Breast epithelium (tissue), 4 donors: ENCODE data around the gene LRRIQ4. TPM values are rescaled to one million over a fixed set of nuclear protein-coding genes. Genes with fewer than 3 reads are reported as not detected.

Source experiments
- DNase-seq, 2 donors: peaks; one replicate each; pipeline ENCODE4 v3.0.0-alpha.2; 2019; ENCODE audit warnings: low spot score in 2 of 2
- H3K27ac ChIP-seq, 2 donors: fragments of 200-600 bp; sonication (generic) in 1 of 2; one replicate each; pipeline ENCODE4 v1.5.1; 2016 to 2019; ENCODE audit warnings: mild to moderate bottlenecking in 1 of 2
- H3K27me3 ChIP-seq, 2 donors: fragments of 200-600 bp; sonication (generic) in 1 of 2; one replicate each; pipeline versions ENCODE4 v1.5.1 to v1.6.0; 2017 to 2019; ENCODE audit warnings: control low read depth in 1 of 2, mild to moderate bottlenecking in 1 of 2
- H3K36me3 ChIP-seq: fragments of 200-600 bp; one replicate; pipeline ENCODE4 v1.5.1; 2019
- H3K4me1 ChIP-seq, 2 donors: fragments of 200-600 bp; sonication (generic); one replicate each; pipeline ENCODE4 v1.5.1; 2016 to 2019; ENCODE audit warnings: control low read depth in 1 of 2
- H3K4me3 ChIP-seq, 3 donors: fragments of 200-600 bp; sonication (generic); 1 replicate in 2 of 3; 2 replicates in 1 of 3; pipeline ENCODE4 v1.5.1; 2016 to 2019; ENCODE audit warnings: mild to moderate bottlenecking in 3 of 3, moderate library complexity in 2 of 3
- H3K9me3 ChIP-seq, 2 donors: fragments of 200-600 bp; sonication (generic) in 1 of 2; one replicate each; pipeline ENCODE4 v1.5.1; 2016 to 2019; ENCODE audit warnings: control low read depth in 1 of 2
- CTCF ChIP-seq, 3 donors: fragments of 450-650 bp; IDR thresholded peaks; one replicate each; pipeline ENCODE4 v1.5.1; 2016 to 2017; ENCODE audit warnings: antibody characterized with exemption in 3 of 3, mild to moderate bottlenecking in 3 of 3, moderate library complexity in 3 of 3
- POLR2A ChIP-seq: fragments of 450-650 bp; IDR thresholded peaks from one replicate; pipeline ENCODE4 v1.6.1; 2016; ENCODE audit warnings: antibody characterized with exemption, mild to moderate bottlenecking, moderate library complexity
- POLR2AphosphoS5 ChIP-seq, 3 donors: sonication (generic); formaldehyde crosslinking; IDR thresholded peaks; one replicate each; pipeline ENCODE4 v1.6.1; 2017; ENCODE audit warnings: antibody characterized with exemption in 3 of 3
- intact Hi-C: fragments of 100-400 bp; cut with DNase I; formaldehyde crosslinking; loops from one replicate; pipeline ENCODE4 v1.15.1; 2023; ENCODE audit warnings: low total_unique reads
- total RNA-seq, 3 donors: library from RNA; depleted of rRNA; stranded (reverse); fragments of >200 nt; gene quantifications; one replicate each; pipeline ENCODE4 v1.1.0, GENCODE V29; 2016

Gene LRRIQ4
- total RNA-seq, 3 donors from 2014 or later = 0.15 TPM; not detected in 2

GRCh38 chr3:169818316-169818715 lies 5.6 kb downstream of the LRRIQ4 start:
- Histone ChIP-seq H3K4me1 (no peaks in the 10 kb centered on the region), H3K36me3 (no peaks in the 10 kb centered on the region), H3K4me3 (no peak overlapping the region), H3K27ac (no peak overlapping the region), H3K9me3 (peaks cover 0 to 12% of the 10 kb centered on the region in 2 donors), H3K27me3 (peaks cover 0 to 5% of the 10 kb centered on the region in 2 donors)
- no peak for DNase-seq
- intact Hi-C loops = no loop called here
- TF ChIP-seq CTCF (IDR thresholded peaks at IDR 0.05) = no peak
- TF ChIP-seq POLR2A = no peak
- TF ChIP-seq POLR2AphosphoS5 (IDR thresholded peaks at IDR 0.05) = no peak

GRCh38 chr3:169822091-169822490 lies 9.4 kb downstream of the LRRIQ4 start:
- TF ChIP-seq CTCF (IDR thresholded peaks at IDR 0.05) (no peak), POLR2AphosphoS5 (IDR thresholded peaks at IDR 0.05) (no peak), POLR2A (no peak)
- intact Hi-C loops = no loop called here
- Histone ChIP-seq H3K27ac (no peak overlapping the region), H3K9me3 (no peaks in the 10 kb centered on the region), H3K4me3 (no peak overlapping the region), H3K4me1 (no peaks in the 10 kb centered on the region), H3K27me3 (peaks cover 0 to 5% of the 10 kb centered on the region in 2 donors), H3K36me3 (no peaks in the 10 kb centered on the region)
- no peak for DNase-seq

DNA sequence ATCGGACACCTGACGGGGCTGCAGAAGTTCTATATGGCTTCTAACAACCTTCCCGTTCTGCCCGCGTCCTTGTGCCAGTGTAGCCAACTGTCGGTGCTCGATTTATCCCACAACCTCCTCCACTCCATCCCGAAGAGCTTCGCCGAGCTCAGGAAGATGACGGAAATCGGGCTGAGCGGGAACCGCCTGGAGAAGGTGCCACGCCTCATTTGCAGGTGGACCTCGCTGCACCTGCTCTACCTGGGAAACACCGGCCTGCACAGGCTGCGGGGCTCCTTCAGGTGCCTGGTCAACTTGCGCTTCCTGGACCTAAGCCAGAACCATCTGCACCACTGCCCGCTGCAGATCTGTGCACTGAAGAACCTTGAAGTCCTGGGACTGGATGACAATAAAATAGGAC lies 9.9 kb downstream of the LRRIQ4 start:
- TF ChIP-seq CTCF (IDR thresholded peaks at IDR 0.05) (no peak), POLR2A (no peak), POLR2AphosphoS5 (IDR thresholded peaks at IDR 0.05) (no peak)
- no peaks in the 10 kb centered on the region for H3K4me1 ChIP-seq
- H3K9me3 ChIP-seq = no peaks in the 10 kb centered on the region
- H3K27ac ChIP-seq = no peak overlapping the region
- intact Hi-C loops = no loop called here
- DNase-seq = no peak
- no peak overlapping the region for H3K4me3 ChIP-seq
- H3K27me3 ChIP-seq = peaks cover 0 to 5% of the 10 kb centered on the region in 2 donors
- H3K36me3 ChIP-seq = no peaks in the 10 kb centered on the region

GRCh38 chr3:169822983-169823382 lies 10.3 kb downstream of the LRRIQ4 start:
- H3K4me3 ChIP-seq = no peak overlapping the region
- H3K27me3 ChIP-seq = peaks cover 0 to 5% of the 10 kb centered on the region in 2 donors
- H3K9me3 ChIP-seq = no peaks in the 10 kb centered on the region
- no peaks in the 10 kb centered on the region for H3K4me1 ChIP-seq
- H3K27ac ChIP-seq = no peak overlapping the region
- intact Hi-C loops = no loop called here
- DNase-seq = no peak
- TF ChIP-seq POLR2A (no peak), POLR2AphosphoS5 (IDR thresholded peaks at IDR 0.05) (no peak), CTCF (IDR thresholded peaks at IDR 0.05) (no peak)
- H3K36me3 ChIP-seq = no peaks in the 10 kb centered on the region

DNA sequence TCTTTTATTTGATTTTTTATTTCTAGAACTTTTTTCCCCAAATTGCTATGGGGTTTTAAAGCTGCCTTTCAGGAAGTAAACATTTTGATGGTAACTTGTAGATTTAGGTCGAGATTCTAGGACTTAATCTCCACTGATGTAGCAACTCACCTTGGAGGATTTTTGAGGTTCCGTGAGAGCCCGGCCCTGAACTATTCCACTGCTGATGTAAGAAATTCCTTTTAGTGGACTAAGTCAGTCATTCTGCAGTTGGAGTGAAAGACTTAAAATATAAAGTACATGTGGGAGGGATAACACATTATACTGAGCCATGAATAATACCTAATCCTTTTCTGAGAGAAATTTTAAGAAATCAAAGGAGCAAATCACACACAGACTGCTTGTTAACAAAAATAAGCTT lies 12.6 kb downstream of the LRRIQ4 start:
- no peak for DNase-seq
- no peak overlapping the region for H3K27ac ChIP-seq
- H3K9me3 ChIP-seq = no peaks in the 10 kb centered on the region
- H3K36me3 ChIP-seq = no peaks in the 10 kb centered on the region
- intact Hi-C loops = no loop called here
- no peak for TF ChIP-seq POLR2A
- TF ChIP-seq POLR2AphosphoS5 (IDR thresholded peaks at IDR 0.05) = no peak
- TF ChIP-seq CTCF (IDR thresholded peaks at IDR 0.05) = no peak
- H3K4me1 ChIP-seq = no peaks in the 10 kb centered on the region
- H3K4me3 ChIP-seq = no peak overlapping the region
- H3K27me3 ChIP-seq = no peaks in the 10 kb centered on the region
